ENCODE data around the gene GALNT2. TPM values are rescaled to one million over a fixed set of nuclear protein-coding genes. Genes with fewer than 3 reads are reported as not detected.
A peak's percentile ranks its signal among the peaks of the same experiment; 100 is the strongest.

The GALNT2 gene
- polyA plus RNA-seq, 3 donors: 19.6 to 25.6 (median 23.4) TPM

DNA sequence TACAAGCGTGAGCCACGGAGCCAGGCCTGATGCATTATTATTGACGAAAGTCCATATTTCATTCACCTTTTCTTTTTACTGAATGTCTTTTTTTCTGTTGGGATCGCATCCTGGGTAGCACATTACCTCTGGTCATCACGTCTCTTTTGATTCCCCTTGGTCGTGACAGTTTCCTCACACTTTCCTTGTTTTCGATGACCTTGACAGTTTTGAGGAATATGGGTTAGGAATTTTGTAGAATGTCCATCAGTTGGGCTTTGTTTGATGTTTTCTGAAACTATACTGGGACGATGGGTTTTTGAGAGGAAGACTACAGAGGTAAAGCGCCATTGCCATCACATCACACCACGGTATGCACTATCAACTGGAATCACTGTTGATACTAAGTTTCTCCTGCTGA, 26.6 kb upstream of the GALNT2 start:
- Mint-ChIP-seq H3K27ac (no peak overlapping the region), H3K4me1 (peaks cover 18% of the 10 kb centered on the region), H3K9me3 (peaks cover 7 to 16% (median 11%) of the 10 kb centered on the region in 7 donors), H3K36me3 (peaks cover 2 to 3% of the 10 kb centered on the region in 2 donors), H3K27me3 (ENCODE audit: low read depth in 3 of 3) (no peaks in the 10 kb centered on the region), H3K4me3 (no peak overlapping the region)
- Histone ChIP-seq H3K27me3 (ENCODE audit: control insufficient read depth in 2 of 2, insufficient read depth in 2 of 2, low read length in 2 of 2) (no peaks in the 10 kb centered on the region), H3K79me2 (ENCODE audit: insufficient read depth, low read length) (no peaks in the 10 kb centered on the region), H3K9ac (ENCODE audit: insufficient read depth, low read length, poor library complexity, severe bottlenecking) (no peak overlapping the region), H3K27ac (ENCODE audit: low read depth in 1 of 2, low read length in 2 of 2) (no peak overlapping the region), H3K36me3 (replicated peaks in 1 of 2; ENCODE audit: control insufficient read depth in 1 of 2, insufficient read depth in 2 of 2, low read length in 2 of 2) (no peaks in the 10 kb centered on the region), H4K20me1 (ENCODE audit: insufficient read depth, low read length) (no peaks in the 10 kb centered on the region), H3K4me3 (replicated peaks in 1 of 3; ENCODE audit: low read depth in 2 of 3, low read length in 3 of 3) (no peak overlapping the region), H2AFZ (ENCODE audit: insufficient read depth, low read depth, low read length, poor library complexity, severe bottlenecking) (no peak overlapping the region), H3K4me1 (ENCODE audit: control insufficient read depth in 1 of 2, insufficient read depth in 2 of 2, low read length in 2 of 2) (peaks cover 9 to 15% of the 10 kb centered on the region in 2 donors), H3K9me3 (replicated peaks in 1 of 2; ENCODE audit: control insufficient read depth in 1 of 2, insufficient read depth in 1 of 2, low read length in 2 of 2) (peaks cover 9 to 11% of the 10 kb centered on the region in 2 donors), H3K4me2 (replicated peaks; ENCODE audit: extremely low read depth, low read length, poor library complexity, severe bottlenecking) (no peak overlapping the region)
- DNase-seq: no peak
- WGBS (ENCODE audit: insufficient coverage): 97% methylated on average over 4 of the region's 10 CpGs
- intact Hi-C loops (cut with micrococcal nuclease): no loop called here
- TF ChIP-seq, protein P1, sequence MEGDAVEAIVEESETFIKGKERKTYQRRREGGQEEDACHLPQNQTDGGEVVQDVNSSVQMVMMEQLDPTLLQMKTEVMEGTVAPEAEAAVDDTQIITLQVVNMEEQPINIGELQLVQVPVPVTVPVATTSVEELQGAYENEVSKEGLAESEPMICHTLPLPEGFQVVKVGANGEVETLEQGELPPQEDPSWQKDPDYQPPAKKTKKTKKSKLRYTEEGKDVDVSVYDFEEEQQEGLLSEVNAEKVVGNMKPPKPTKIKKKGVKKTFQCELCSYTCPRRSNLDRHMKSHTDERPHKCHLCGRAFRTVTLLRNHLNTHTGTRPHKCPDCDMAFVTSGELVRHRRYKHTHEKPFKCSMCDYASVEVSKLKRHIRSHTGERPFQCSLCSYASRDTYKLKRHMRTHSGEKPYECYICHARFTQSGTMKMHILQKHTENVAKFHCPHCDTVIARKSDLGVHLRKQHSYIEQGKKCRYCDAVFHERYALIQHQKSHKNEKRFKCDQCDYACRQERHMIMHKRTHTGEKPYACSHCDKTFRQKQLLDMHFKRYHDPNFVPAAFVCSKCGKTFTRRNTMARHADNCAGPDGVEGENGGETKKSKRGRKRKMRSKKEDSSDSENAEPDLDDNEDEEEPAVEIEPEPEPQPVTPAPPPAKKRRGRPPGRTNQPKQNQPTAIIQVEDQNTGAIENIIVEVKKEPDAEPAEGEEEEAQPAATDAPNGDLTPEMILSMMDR (IDR thresholded peaks at IDR 0.05): no peak

- TF ChIP-seq, protein P1 (IDR thresholded peaks at IDR 0.05): no peak
- Mint-ChIP-seq H3K27me3 (ENCODE audit: low read depth in 3 of 3) (peaks cover 0 to 3% (median 0%) of the 10 kb centered on the region in 3 donors), H3K4me3 (no peak overlapping the region), H3K4me1 (peaks cover 31% of the 10 kb centered on the region), H3K27ac (peak overlapping the region in 2 of 7 donors; percentile 17 to 50), H3K36me3 (no peaks in the 10 kb centered on the region), H3K9me3 (peaks cover 0 to 6% (median under 1%) of the 10 kb centered on the region in 7 donors)
- H3K79me2 ChIP-seq (ENCODE audit: insufficient read depth, low read length): no peaks in the 10 kb centered on the region
- H2AFZ ChIP-seq (ENCODE audit: insufficient read depth, low read depth, low read length, poor library complexity, severe bottlenecking): peak overlapping the region; percentile 30
- no peak for DNase-seq
- H3K27ac ChIP-seq (ENCODE audit: low read depth in 1 of 2, low read length in 2 of 2): no peak overlapping the region
- peaks cover 14 to 20% of the 10 kb centered on the region in 2 donors for H3K4me1 ChIP-seq (ENCODE audit: control insufficient read depth in 1 of 2, insufficient read depth in 2 of 2, low read length in 2 of 2)
- intact Hi-C loops (cut with micrococcal nuclease): no loop called here
- no peaks in the 10 kb centered on the region for H3K36me3 ChIP-seq (replicated peaks in 1 of 2; ENCODE audit: control insufficient read depth in 1 of 2, insufficient read depth in 2 of 2, low read length in 2 of 2)
- no peak overlapping the region for H3K9ac ChIP-seq (ENCODE audit: insufficient read depth, low read length, poor library complexity, severe bottlenecking)
- H4K20me1 ChIP-seq (ENCODE audit: insufficient read depth, low read length): no peaks in the 10 kb centered on the region
- no peaks in the 10 kb centered on the region for H3K9me3 ChIP-seq (replicated peaks in 1 of 2; ENCODE audit: control insufficient read depth in 1 of 2, insufficient read depth in 1 of 2, low read length in 2 of 2)
- H3K27me3 ChIP-seq (ENCODE audit: control insufficient read depth in 2 of 2, insufficient read depth in 2 of 2, low read length in 2 of 2): no peaks in the 10 kb centered on the region
- 49% methylated on average over 2 of the region's 3 CpGs for WGBS (ENCODE audit: insufficient coverage)
- H3K4me3 ChIP-seq (replicated peaks in 1 of 3; ENCODE audit: low read depth in 2 of 3, low read length in 3 of 3): no peak overlapping the region
- H3K4me2 ChIP-seq (replicated peaks; ENCODE audit: extremely low read depth, low read length, poor library complexity, severe bottlenecking): no peak overlapping the region
Measured at GRCh38 chr1:230043081-230043480, 24.0 kb upstream of the GALNT2 start.

Measured in CD14-positive monocyte (primary cell).